Erythroblast (primary cell): ENCODE data around the gene UBN1.

Source experiments
- GATA1 ChIP-seq: IDR thresholded peaks from 2 replicates; pipeline ENCODE4 v1.6.1; 2011; ENCODE audit warnings: low read depth, mild to moderate bottlenecking, control low read depth, low read length, moderate library complexity
- POLR2A ChIP-seq: IDR thresholded peaks from 2 replicates; pipeline ENCODE4 v1.6.1; 2011; ENCODE audit warnings: mild to moderate bottlenecking, low read length

DNA sequence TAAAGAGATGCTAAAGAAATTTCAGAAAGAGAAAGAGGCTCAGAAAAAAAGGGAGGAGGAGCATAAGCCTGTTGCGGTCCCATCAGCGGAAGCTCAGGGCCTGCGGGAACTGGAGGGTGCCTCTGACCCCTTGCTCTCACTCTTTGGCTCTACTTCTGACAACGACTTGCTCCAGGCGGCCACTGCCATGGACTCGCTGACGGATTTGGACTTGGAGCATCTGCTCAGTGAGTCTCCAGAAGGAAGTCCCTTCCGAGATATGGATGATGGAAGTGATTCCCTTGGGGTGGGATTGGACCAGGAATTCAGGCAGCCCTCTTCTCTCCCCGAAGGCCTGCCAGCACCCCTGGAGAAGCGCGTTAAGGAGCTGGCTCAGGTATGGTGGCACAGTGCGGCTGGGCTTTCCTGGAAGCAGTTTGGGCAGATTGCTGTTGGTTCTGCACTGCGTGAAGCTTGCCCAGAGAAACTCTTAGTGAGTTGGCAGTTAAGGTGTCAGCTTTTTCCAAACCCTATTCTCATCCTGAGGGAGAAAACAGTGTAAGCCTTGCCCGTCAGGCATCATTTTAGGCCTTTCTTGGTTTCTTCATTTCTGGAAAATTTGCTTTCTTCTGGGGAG is 13.6 kb downstream of the UBN1 start:
- no peak for TF ChIP-seq POLR2A
- no peak for TF ChIP-seq GATA1
